Progenitor cell of endocrine pancreas (in vitro differentiated cells): ENCODE measurements around the gene DOCK9. TPM values are rescaled to one million over a fixed set of nuclear protein-coding genes. Genes with fewer than 3 reads are reported as not detected.

Source experiments
- DNase-seq: peaks from one replicate; pipeline ENCODE4 v3.0.0; 2021; ENCODE audit warnings: low spot score; ENCODE audit not compliant: unreplicated experiment
- H3K27ac Mint-ChIP-seq: 2 replicates; pipeline ENCODE4 v1.8.0; 2021; ENCODE audit warnings: mild to moderate bottlenecking, moderate library complexity, mixed read lengths
- H3K27me3 Mint-ChIP-seq: 2 replicates; pipeline ENCODE4 v1.8.0; 2021; ENCODE audit warnings: mixed read lengths
- H3K36me3 Mint-ChIP-seq: 2 replicates; pipeline ENCODE4 v1.8.0; 2022; ENCODE audit warnings: mixed read lengths; ENCODE audit not compliant: insufficient read depth
- H3K4me1 Mint-ChIP-seq: 2 replicates; pipeline ENCODE4 v1.8.0; 2021; ENCODE audit warnings: low read depth, mixed read lengths
- H3K4me3 Mint-ChIP-seq: 2 replicates; pipeline ENCODE4 v1.8.0; 2021; ENCODE audit warnings: low read depth, mild to moderate bottlenecking, moderate library complexity, mixed read lengths
- H3K9me3 Mint-ChIP-seq: 2 replicates; pipeline ENCODE4 v1.8.0; 2021; ENCODE audit warnings: low read depth, mixed read lengths
- total RNA-seq: library from RNA; stranded (reverse); gene quantifications from 2 replicates; pipeline ENCODE4 v1.2.1, GENCODE V29; 2021
- TF ChIP-seq, protein P1 (sequence below): fragments of 200-600 bp; sonication (generic); IDR thresholded peaks from one replicate; pipeline ENCODE4 v1.5.0; 2021; ENCODE audit warnings: antibody characterized with exemption, mild to moderate bottlenecking; ENCODE audit not compliant: unreplicated experiment

Gene DOCK9
- total RNA-seq, 1 donor from 2014 or later, result 35.7 TPM

GRCh38 chr13:98802559-98802958 is 175.3 kb downstream of the DOCK9 start:
- no peak for DNase-seq
- TF ChIP-seq, protein P1, sequence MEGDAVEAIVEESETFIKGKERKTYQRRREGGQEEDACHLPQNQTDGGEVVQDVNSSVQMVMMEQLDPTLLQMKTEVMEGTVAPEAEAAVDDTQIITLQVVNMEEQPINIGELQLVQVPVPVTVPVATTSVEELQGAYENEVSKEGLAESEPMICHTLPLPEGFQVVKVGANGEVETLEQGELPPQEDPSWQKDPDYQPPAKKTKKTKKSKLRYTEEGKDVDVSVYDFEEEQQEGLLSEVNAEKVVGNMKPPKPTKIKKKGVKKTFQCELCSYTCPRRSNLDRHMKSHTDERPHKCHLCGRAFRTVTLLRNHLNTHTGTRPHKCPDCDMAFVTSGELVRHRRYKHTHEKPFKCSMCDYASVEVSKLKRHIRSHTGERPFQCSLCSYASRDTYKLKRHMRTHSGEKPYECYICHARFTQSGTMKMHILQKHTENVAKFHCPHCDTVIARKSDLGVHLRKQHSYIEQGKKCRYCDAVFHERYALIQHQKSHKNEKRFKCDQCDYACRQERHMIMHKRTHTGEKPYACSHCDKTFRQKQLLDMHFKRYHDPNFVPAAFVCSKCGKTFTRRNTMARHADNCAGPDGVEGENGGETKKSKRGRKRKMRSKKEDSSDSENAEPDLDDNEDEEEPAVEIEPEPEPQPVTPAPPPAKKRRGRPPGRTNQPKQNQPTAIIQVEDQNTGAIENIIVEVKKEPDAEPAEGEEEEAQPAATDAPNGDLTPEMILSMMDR, result no peak
- Mint-ChIP-seq H3K9me3 (no peaks in the 10 kb centered on the region), H3K36me3 (peaks cover 8% of the 10 kb centered on the region), H3K4me1 (no peaks in the 10 kb centered on the region), H3K4me3 (no peak overlapping the region), H3K27me3 (no peaks in the 10 kb centered on the region), H3K27ac (no peak overlapping the region)

- no peak overlapping the region for H3K27ac Mint-ChIP-seq
- H3K9me3 Mint-ChIP-seq, result no peaks in the 10 kb centered on the region
- peaks cover 8% of the 10 kb centered on the region for H3K36me3 Mint-ChIP-seq
- H3K4me1 Mint-ChIP-seq, result no peaks in the 10 kb centered on the region
- H3K27me3 Mint-ChIP-seq, result no peaks in the 10 kb centered on the region
- TF ChIP-seq, protein P1, result no peak
- no peak for DNase-seq
- H3K4me3 Mint-ChIP-seq, result no peak overlapping the region
These were observed 176.0 kb downstream of the DOCK9 start for GRCh38 chr13:98801626-98802418.

- TF ChIP-seq, protein P1, result no peak
- Mint-ChIP-seq H3K4me1 (no peaks in the 10 kb centered on the region), H3K27me3 (no peaks in the 10 kb centered on the region), H3K9me3 (no peaks in the 10 kb centered on the region), H3K4me3 (no peak overlapping the region), H3K27ac (no peak overlapping the region), H3K36me3 (peaks cover 8% of the 10 kb centered on the region)
- no peak for DNase-seq
These were observed 177.8 kb downstream of the DOCK9 start for GRCh38 chr13:98800078-98800477.

DNA sequence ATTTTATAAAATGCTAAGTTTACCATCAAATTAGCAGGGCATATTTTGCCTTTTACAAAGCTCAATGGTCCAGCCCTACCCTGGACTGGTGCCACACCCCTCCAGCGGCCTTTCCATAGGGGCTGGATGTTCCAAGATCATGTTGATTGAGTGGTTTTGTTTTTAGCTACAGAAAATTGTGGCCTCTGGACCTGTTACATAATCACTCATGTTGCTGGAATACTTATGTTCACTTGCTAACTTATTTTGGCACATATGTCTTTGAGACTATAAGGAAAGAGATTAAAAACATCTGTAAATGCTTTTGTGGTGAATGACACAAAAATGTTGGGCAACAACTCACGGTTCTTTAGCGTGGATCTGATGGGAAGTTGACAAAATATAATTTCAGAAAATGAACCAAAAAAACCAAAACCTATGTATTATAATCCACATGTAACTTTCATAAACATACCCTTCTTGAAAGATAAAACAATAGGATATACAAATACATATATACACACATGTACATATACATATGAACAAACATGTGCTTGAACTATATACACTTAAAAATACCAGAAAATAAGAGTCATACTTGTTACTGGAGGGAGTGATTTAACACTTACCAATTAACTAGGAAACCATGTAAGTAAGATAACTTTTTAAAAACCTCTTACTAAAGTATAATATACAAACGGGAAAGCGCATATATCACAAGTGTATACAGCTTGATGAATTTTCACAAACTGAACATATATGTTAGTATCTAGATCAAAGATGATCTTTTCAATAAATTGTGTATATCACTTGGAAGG is 178.8 kb downstream of the DOCK9 start:
- DNase-seq, result no peak
- no peaks in the 10 kb centered on the region for H3K4me1 Mint-ChIP-seq
- peaks cover 9% of the 10 kb centered on the region for H3K36me3 Mint-ChIP-seq
- H3K9me3 Mint-ChIP-seq, result no peaks in the 10 kb centered on the region
- no peak overlapping the region for H3K27ac Mint-ChIP-seq
- TF ChIP-seq, protein P1, result no peak
- H3K4me3 Mint-ChIP-seq, result no peak overlapping the region
- no peaks in the 10 kb centered on the region for H3K27me3 Mint-ChIP-seq

DNA sequence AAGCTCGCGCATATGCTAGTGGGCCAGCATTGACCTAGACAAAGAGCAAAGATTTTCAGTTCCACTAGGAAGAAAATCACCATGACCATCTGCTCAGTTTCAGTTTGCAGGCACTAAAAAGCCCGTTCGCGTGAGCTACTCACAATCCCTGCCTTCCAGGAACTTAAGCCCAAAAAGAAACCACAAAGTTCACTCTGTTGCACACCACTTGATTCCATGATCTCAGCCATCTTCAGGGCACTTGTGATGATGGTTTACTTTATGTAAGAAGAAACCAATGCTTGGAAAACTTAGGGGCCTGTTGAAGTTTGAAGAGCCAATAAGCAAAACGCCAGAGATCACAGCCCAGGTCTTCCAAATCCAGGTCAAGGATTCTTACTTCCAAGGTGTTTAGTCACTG is 180.4 kb downstream of the DOCK9 start:
- no peak overlapping the region for H3K27ac Mint-ChIP-seq
- no peak overlapping the region for H3K4me3 Mint-ChIP-seq
- H3K36me3 Mint-ChIP-seq, result peaks cover 7% of the 10 kb centered on the region
- no peak for DNase-seq
- H3K9me3 Mint-ChIP-seq, result no peaks in the 10 kb centered on the region
- no peaks in the 10 kb centered on the region for H3K27me3 Mint-ChIP-seq
- no peaks in the 10 kb centered on the region for H3K4me1 Mint-ChIP-seq
- TF ChIP-seq, protein P1, result no peak
